ENCODE results near the gene SMIM38.

SMIM38 gene

DNA sequence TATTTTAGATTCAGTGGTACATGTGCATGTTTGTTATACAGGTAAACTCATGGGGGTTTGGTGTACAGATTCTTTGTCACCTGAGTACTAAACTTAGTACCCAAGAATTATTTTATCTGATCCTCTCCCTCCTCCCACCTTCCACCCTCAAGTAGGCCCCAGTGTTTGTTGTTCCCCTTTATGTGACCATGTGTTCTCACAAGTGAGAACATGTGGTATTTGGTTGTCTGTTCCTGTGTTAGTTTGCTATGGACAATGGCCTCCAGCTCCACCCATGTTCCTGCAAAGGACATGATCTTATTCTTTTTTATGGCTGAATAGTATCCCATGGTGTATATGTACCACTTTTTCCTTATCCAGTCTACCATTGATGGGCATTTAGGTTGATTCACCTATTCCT, 6.8 kb downstream of the SMIM38 start:
- no peak for DNase-seq

- DNase-seq = no peak
Measured at GRCh38 chr11:69163842-69164241, 8.1 kb downstream of the SMIM38 start.

- DNase-seq = no peak
Measured at GRCh38 chr11:69164824-69165223, 9.1 kb downstream of the SMIM38 start.

DNA sequence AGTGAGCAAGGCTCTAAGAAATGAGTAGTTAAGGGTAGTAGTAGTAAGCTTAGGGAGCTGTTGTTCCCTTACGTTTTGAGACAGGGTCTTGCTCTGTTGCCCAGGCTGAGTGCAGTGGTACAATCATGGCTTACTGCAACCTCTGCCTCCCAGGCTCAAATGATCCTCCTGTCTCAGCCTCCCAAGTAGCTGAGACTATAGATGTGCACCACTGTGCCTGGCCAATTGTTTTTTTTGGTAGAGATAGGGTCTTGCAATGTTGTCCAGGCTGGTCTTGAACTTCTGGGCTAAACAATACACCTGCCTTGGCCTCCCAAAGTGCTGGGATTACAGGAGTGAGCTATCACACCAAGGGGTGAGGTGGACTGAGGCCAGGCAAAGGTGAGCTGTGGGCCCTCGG, 10.0 kb downstream of the SMIM38 start:
- no peak for DNase-seq

DNA sequence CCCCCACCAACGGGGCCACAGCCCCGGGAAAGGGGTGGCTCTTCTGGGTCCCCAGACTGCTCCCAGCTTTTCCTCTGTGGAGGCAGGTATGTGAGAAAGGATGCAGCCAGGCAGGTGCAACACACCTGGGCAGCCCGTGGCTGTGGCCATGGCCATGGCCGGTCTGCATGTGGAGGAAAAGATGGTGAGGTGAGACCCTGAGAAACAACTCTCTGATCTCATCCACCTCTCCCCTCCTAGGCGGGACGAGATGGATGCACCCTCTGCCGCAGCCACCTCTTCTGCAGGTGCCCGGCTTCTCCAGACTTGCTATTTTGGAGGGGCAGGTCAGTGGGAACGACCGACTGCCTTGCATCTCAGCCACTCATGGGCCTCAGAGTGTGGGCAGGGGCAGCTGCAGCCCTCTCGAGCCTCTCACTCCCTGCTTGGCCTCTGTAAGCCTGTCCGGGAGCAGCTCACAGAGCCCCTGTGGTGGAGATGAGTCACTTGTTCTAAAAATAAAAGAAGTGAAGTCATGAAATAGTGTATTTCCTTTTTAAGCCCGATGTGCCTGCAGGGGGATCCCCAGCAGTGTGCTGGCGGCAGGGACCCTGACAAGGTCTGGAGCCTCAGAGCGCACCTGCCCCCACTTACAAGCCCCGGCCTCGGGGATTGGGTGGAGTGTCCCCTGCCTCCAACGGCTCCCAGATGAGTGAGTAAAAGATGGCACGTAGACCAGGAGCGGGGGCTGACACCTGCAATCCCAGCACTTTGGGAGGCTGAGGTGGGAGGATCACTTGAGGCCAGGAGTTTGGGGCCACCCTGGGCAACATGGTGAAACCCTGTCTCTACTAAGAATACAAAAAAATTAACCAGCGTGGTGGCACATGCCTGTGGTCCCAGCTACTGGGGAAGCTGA, 10.7 kb downstream of the SMIM38 start:
- peak; percentile 55 for DNase-seq

- no peak for DNase-seq
Measured at GRCh38 chr11:69167130-69167915, 11.6 kb downstream of the SMIM38 start.

DNA sequence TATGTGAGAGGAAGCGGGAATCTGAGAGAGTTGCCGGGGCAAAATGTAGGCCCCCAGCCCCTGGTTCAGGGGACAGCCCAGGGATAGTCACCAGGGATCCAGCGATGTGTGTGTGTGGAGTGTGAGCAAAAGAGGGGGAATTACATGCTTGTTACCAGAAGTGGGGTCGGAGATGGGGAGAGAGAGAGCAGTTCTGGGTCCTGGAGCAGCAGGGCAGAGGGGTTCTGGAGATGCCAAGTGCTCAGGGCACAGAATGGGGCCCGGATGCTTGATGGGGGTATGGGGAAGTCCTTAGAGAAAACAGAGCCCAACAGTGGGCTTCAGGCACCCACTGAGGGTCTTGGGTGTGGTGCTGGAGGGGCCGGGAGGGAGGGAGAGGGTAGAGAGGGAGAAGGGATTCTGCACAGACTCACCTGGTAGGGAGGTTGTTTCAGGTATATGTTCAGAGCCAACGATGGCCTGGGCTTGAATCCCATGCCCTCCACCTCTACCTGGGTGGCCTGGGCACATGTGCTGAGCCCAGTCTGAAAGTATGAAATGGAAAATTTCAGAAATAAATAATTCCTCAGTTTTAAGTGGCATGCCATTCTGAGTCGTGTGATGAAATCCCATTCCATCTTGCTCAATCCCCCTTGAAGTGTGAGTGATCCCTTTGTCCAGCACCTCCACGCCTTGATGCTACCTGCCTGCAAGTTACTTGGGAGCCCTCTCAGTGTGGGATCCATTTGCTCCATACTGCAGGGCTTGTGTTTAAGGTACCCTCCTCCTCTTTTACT, 12.4 kb downstream of the SMIM38 start:
- no peak for DNase-seq

- no peak for DNase-seq
Measured at GRCh38 chr11:69169479-69169878, 13.7 kb downstream of the SMIM38 start.

GRCh38 chr11:69170704-69171103, 15.0 kb downstream of the SMIM38 start:
- no peak for DNase-seq

- no peak for DNase-seq
Measured at GRCh38 chr11:69171476-69172240, 15.9 kb downstream of the SMIM38 start.

DNA sequence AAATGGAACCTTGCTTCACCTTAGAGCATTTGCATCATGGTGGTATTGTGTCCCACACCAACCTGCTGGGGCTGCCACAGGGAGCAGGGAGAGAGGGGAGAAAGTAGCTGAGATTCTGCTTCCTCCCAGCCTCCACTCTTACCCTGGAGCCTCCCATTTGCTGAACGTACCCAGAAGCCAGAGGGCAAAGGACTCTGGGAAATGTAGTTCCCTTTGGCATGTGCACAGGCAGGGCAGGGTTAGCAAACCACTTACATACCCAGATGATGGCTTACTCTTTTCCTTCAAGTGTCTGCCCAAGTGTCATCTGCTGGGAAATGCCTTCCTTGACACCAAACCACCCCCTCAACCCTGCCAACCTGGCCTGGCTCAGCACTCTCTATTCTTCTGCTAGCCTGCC, 16.9 kb downstream of the SMIM38 start:
- no peak for DNase-seq

DNA sequence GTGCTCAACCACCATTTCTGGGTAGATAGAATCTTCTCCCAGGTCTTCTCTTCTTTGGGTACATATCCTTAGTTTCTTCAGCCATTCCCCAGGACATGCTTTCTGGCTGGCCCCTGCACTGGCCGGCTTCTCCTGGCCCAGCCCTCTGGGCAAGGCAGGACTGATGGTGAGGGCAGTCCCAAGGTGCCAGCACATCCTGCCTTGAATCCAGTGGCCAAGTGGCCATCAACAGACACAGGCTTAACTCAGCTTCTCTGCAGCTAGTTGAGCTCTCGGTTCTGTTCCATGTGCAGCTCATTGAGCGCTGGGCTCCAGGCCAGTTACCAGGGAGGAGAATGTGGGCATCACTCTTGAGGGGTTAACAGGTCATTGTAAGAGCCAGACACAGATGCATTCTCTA, 17.6 kb downstream of the SMIM38 start:
- no peak for DNase-seq

- DNase-seq = no peak
Measured at GRCh38 chr11:69173925-69174581, 18.3 kb downstream of the SMIM38 start.

DNA sequence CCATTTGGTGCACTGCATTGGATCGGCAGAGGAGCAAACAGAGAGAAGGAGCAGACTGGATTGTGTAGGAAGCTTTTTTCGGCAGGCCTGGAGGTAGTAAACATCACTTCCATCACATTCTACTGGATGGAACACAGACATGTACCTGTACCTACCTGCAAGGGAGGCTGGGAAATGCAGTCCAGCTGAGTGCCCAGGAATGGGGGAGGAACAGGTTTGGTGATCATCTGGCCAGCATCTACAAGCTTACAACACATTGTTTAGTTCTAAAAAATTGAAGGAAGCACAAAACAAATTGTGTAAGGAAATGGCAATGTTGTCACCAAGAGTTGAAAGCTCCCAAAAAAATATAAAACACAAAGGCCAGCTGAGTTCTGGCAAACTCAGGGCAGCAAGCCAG, 19.1 kb downstream of the SMIM38 start:
- no peak for DNase-seq

- DNase-seq = no peak
Measured at GRCh38 chr11:69178819-69179482, 23.2 kb downstream of the SMIM38 start.

DNA sequence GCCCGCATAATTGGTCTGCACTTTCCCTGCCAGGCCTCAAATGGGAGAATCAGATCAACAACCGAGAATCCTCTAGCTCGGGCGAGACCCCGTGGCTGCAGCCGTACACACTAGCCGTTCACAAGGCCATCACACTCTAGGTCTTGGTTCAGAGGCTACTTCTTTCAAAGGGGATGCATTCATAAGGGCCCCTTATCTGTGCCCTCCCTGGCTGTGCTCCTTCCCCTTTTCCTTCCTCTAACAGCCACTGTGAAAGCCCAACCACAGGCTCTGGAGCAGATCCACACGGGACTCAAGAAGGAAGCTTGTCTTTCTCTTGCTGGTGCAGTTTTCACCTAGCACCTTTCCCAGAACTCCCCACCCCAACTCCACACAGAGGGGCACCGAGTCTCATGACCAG, 24.5 kb downstream of the SMIM38 start:
- no peak for DNase-seq

GRCh38 chr11:69180726-69181125, 25.0 kb downstream of the SMIM38 start:
- no peak for DNase-seq

GRCh38 chr11:69183613-69184012, 27.9 kb downstream of the SMIM38 start:
- no peak for DNase-seq

GRCh38 chr11:69186316-69187260, 30.9 kb downstream of the SMIM38 start:
- no peak for DNase-seq

- DNase-seq = no peak
Measured at GRCh38 chr11:69187540-69188065, 31.9 kb downstream of the SMIM38 start.
